Epithelial cell of proximal tubule (primary cell): Measurements from ENCODE around the gene TMEM41A. TPM values are rescaled to one million over a fixed set of nuclear protein-coding genes. Genes with fewer than 3 reads are reported as not detected.
"Not testable (repeated sequence)": the region's sequence is repeated elsewhere in the genome, so short reads cannot be mapped to it uniquely, and the experiment has no call there.

ENCODE experiments used
- DNase-seq: peaks from one replicate; pipeline ENCODE4 v3.0.0-alpha.2; 2011; ENCODE audit warnings: low read depth
- H3K4me3 ChIP-seq: 2 replicates; pipeline ENCODE4 v1.5.1; 2011; ENCODE audit warnings: low read depth, mild to moderate bottlenecking, low read length
- total RNA-seq: library from RNA; depleted of rRNA; stranded (reverse); fragments of >200 nt; gene quantifications from 2 replicates; pipeline ENCODE4 v1.2.3, GENCODE V29; 2015
- TF ChIP-seq, protein P1 (sequence below): conservative IDR thresholded peaks from 2 replicates; pipeline ENCODE4 v1.5.1; 2012; ENCODE audit warnings: low read depth, mild to moderate bottlenecking, low read length

Gene TMEM41A
- total RNA-seq, 1 donor from 2014 or later: 14.6 TPM

DNA sequence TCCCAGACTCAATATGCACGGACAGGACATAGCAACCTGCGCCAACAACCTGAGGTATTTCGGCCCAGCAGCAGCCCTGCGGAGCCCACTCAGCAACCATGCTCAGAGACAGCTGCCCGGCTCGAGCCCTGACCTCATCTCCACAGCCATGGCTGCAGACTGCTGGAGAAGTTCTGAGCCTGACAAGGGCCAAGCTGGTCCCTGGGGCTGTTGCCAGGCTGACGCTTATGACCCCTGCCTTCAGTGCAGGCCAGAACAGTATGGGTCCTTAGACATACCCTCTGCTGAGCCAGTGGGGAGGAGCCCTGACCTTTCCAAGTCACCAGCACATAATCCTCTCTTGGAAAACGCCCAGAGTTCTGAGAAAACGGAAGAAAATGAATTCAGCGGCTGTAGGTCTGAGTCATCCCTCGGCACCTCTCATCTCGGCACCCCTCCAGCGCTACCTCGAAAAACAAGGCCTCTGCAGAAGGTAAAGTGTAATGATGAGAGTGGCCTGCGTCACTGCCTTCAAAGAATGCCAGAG lies 25.5 kb downstream of the TMEM41A start:
- H3K4me3 ChIP-seq: no peak overlapping the region
- TF ChIP-seq, protein P1, sequence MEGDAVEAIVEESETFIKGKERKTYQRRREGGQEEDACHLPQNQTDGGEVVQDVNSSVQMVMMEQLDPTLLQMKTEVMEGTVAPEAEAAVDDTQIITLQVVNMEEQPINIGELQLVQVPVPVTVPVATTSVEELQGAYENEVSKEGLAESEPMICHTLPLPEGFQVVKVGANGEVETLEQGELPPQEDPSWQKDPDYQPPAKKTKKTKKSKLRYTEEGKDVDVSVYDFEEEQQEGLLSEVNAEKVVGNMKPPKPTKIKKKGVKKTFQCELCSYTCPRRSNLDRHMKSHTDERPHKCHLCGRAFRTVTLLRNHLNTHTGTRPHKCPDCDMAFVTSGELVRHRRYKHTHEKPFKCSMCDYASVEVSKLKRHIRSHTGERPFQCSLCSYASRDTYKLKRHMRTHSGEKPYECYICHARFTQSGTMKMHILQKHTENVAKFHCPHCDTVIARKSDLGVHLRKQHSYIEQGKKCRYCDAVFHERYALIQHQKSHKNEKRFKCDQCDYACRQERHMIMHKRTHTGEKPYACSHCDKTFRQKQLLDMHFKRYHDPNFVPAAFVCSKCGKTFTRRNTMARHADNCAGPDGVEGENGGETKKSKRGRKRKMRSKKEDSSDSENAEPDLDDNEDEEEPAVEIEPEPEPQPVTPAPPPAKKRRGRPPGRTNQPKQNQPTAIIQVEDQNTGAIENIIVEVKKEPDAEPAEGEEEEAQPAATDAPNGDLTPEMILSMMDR: no peak
- no peak for DNase-seq

DNA sequence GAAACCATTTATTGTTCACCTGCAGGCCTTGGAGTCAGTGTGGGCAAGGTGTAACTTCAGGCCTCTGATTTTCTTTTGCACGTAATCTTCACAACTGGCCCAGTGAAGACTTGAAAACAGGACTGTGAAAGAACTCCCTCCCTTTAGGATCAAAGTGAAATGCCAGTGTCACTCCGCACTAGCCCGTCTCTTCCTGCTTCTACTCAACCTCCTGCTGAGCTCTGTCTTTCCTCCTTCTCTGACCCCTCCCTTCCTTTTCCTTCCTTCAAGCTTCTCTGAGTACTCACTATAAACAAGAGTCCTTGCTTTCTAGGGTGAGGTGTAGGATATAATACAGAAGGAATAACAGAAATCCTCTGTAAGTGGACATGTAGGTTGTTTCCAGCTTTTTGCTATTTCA lies 28.5 kb downstream of the TMEM41A start:
- DNase-seq: no peak
- no peak overlapping the region for H3K4me3 ChIP-seq
- TF ChIP-seq, protein P1: no peak

DNA sequence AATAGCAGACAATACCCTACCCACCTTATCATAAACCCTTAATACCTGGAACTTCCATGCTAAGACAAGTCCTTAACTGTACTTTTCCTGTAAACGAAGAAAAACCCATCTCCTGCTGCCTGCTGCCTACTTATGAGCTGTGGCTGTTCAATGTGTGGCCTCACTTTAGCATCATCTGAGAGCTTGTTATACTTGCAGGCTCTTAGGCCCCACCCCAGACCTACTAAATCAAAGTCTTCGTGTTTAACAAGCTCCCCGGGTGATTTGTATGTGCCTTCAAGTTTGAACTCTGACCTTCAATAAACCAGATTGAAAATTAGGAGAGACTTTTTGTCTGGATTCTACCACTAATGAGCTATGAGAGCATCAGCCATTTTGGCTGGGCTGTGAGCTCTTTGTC lies 29.3 kb downstream of the TMEM41A start:
- no peak overlapping the region for H3K4me3 ChIP-seq
- TF ChIP-seq, protein P1: no peak
- DNase-seq: no peak

DNA sequence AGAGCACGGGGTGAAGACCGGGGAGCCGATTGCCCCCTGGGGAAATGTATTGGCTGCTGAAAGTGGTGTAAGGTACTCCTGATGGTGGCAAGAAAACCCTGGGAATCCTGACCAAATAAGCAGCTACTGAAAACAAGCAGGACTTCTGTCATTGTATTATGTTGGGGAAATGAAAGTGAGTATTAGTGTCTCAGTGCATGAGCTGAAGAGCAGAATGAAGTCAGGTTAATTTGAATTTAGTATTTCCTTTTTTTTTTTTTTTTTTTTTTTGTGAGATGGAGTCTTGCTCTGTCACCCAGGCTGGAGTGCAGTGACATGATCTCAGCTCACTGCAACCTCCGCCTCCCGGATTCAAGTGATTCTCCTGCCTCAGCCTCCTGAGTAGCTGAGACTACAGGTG lies 32.7 kb downstream of the TMEM41A start:
- not testable (repeated sequence) for H3K4me3 ChIP-seq

DNA sequence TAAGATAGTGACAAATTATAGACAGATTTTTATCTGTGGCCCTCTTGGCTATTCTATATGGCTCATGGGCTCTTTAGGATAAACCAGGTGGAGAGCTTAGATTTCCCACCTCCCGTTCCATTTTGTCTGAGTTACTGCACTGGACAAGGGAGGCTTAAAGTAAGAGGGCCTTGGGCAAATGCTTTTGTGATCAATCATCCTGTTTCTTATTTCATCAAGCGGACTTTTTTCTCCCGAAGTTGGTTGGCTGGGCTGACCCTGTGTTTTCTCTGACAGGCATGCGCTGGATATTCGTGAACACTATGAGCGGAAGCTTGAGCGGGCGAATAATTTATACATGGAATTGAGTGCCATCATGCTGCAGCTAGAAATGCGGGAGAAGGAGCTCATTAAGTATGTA lies 33.4 kb downstream of the TMEM41A start:
- TF ChIP-seq, protein P1: no peak
- no peak overlapping the region for H3K4me3 ChIP-seq
- no peak for DNase-seq

More for the DNA sequence above, 32.7 kb downstream of the TMEM41A start:
- not testable (repeated sequence) for DNase-seq

DNA sequence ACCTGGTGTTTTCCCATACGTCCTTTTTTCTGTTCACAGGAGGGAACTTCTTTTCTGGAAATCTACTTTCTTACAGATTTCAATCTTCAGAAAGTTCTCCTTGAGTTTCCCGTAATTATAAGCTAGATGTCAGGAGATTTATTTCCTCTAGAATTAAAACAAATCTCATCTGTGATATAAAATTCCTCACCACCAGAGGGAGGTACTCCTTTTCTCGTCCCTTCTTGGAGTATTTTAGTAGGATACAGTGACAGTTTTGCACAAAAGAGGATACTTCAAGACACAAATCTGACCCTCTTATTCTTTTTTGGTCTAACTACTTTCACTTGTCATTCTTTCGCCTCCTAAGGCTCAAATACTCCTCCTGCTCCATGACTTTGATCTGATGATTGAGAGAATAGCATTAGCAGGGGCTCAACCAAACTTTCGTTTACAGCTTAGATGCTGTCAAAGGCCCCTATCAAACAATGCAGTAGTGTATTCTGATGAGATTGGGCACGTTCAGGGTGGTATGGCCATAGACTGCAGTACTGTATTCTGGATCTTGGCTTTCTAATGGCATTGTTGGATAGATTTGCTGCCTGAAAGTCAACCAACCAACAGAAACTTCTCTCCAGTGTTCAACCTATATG lies 38.0 kb downstream of the TMEM41A start:
- no peak for DNase-seq
- TF ChIP-seq, protein P1: peak; percentile 47
- no peak overlapping the region for H3K4me3 ChIP-seq

DNA sequence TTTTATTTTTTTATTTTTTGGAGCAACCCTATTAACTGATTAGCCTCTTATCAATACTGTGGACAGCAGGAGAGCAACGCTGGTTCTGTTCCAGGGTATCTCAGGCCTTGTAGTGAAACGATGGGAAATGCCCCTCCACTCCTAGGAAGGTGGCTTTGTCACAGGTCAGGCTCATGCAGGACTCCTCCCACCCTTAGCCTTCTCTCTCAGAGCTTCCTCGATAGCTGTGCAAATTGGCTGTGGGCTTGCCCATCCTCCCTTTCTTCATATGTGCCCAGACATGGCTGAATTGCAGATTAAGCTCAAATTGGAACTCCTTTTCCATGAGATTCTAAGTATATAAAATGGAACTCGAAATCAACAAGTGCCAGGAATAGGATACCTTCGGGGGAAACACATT lies 38.5 kb downstream of the TMEM41A start:
- DNase-seq: no peak
- TF ChIP-seq, protein P1: no peak
- H3K4me3 ChIP-seq: no peak overlapping the region
